Activated T-cell treated with anti-CD3 and anti-CD28 coated beads, Interleukin-2, amount 50 U/mL, for 4 hours (primary cell): ENCODE results near the gene CERS3. TPM values are rescaled to one million over a fixed set of nuclear protein-coding genes. Genes with fewer than 3 reads are reported as not detected.

ENCODE experiments used
- ATAC-seq, 2 donors: fragments of 200-7000 bp; cut with Tn5 transposase; one replicate each; pipeline ENCODE4 v1.10.0; 2021
- DNase-seq: peaks from one replicate; pipeline ENCODE4 v3.0.0-alpha.2; 2020
- H3K27me3 Mint-ChIP-seq: one replicate; pipeline ENCODE4 v1.8.0; 2021; ENCODE audit warnings: low read depth, mixed read lengths
- H3K36me3 Mint-ChIP-seq: one replicate; pipeline ENCODE4 v1.8.0; 2022; ENCODE audit warnings: mixed read lengths; ENCODE audit not compliant: insufficient read depth
- H3K4me1 Mint-ChIP-seq: one replicate; pipeline ENCODE4 v1.8.0; 2021; ENCODE audit warnings: low read depth, mixed read lengths
- H3K4me3 Mint-ChIP-seq: one replicate; pipeline ENCODE4 v1.8.0; 2021; ENCODE audit warnings: mild to moderate bottlenecking, moderate library complexity, mixed read lengths
- H3K9me3 Mint-ChIP-seq: one replicate; pipeline ENCODE4 v1.8.0; 2021; ENCODE audit warnings: mixed read lengths
- total RNA-seq, 3 donors: library from RNA; stranded (reverse); gene quantifications; one replicate each; pipeline ENCODE4 v1.2.1, GENCODE V29; 2021

The CERS3 gene
- total RNA-seq, 3 donors from 2014 or later, result 0.16 to 0.45 (median 0.18) TPM

GRCh38 chr15:100350434-100351226, 178.1 kb downstream of the CERS3 start:
- H3K4me1 Mint-ChIP-seq, result peaks cover 2% of the 10 kb centered on the region
- H3K4me3 Mint-ChIP-seq, result peak overlapping the region; percentile 88
- H3K9me3 Mint-ChIP-seq, result no peaks in the 10 kb centered on the region
- peaks cover 23% of the 10 kb centered on the region for H3K27me3 Mint-ChIP-seq
- no peak for DNase-seq
- no peaks in the 10 kb centered on the region for H3K36me3 Mint-ChIP-seq
- peak in 1 of 2 donors; percentile 7 for ATAC-seq

Other genes with a start within 250 kb of the CERS3 start
- 1 to 10 TPM; 2.6 to 3.9 (median 3.2) TPM for gene ADAMTS17, start 187.0 kb downstream of the CERS3 start, total RNA-seq
- 10 to 100 TPM; 47.9 to 56.7 (median 51.9) TPM for gene LINS1, start 73.2 kb upstream of the CERS3 start, total RNA-seq
- 10 to 100 TPM; 12.1 to 16.0 (median 15.5) TPM for gene ASB7, start 73.6 kb upstream of the CERS3 start, total RNA-seq